Right hindlimb (tissue), 1 donor: ENCODE measurements around the gene PSMD13.

Experiments used
- DNase-seq: peaks from one replicate; pipeline ENCODE4 v3.0.0-alpha.2; 2018

Gene PSMD13

DNA sequence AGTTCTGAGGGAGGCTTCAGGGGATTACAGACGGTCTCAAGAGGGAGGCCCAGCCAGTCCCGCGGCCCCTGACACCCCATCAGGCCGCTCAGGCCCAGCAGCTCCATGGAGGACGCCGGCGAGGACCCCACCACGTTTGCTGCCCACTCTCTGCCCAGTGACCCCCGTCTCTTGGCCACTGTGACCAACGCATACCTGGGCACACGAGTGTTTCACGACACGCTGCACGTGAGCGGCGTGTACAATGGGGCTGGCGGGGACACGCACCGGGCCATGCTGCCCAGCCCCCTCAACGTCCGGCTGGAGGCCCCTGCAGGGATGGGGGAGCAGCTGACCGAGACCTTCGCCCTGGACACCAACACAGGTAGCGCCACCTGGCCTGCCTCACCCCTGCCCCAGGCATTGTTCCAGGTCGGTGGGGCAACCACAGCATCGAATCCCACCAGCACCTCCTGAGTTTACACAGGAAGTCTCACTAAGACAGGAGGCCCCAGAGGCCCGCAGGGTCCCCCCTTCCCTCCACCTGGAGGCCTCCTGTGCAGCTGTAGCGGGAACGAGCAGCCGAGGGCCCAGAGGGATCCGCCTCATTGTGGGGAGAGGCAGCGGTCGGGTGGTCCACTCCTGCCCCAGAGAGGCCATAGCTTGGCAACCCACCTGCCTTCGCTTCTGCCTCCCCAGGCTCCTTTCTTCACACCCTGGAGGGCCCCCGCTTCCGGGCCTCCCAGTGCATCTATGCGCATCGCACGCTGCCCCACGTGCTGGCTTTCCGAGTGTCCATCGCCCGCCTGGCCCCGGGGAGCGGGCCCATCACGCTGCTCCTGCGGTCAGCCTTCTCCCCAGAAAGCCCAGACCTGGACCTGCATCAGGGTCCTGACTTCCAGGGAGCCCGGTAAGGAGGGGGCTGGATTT is 53.2 kb downstream of the PSMD13 start:
- no peak for DNase-seq

DNA sequence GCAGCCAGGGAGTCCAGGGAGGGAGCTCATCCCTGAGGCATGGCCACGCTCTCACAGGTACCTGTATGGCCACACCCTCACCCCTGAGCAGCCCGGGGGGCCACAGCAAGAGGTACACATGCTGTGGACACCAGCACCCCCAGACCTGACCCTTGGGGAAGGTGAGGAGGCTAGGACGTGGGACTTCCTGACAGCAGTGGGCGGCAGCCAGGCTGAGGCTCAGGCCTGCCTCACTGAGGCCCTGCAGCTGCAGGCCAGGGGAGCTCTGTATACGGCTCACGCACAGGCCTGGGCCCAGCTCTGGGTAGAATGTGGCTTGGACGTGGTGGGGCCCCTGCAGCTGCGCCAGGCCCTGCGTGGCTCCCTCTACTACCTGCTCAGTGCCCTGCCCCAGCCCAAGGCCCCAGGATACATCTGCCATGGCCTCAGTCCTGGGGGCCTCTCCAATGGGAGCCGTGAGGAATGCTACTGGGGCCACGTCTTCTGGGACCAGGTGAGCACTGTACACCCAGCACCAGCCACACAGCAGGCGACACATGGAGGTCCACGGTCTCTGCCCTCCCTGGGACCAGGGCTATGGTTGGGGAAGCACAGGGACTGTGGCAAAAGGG is 54.0 kb downstream of the PSMD13 start:
- DNase-seq = peak; percentile 14

DNA sequence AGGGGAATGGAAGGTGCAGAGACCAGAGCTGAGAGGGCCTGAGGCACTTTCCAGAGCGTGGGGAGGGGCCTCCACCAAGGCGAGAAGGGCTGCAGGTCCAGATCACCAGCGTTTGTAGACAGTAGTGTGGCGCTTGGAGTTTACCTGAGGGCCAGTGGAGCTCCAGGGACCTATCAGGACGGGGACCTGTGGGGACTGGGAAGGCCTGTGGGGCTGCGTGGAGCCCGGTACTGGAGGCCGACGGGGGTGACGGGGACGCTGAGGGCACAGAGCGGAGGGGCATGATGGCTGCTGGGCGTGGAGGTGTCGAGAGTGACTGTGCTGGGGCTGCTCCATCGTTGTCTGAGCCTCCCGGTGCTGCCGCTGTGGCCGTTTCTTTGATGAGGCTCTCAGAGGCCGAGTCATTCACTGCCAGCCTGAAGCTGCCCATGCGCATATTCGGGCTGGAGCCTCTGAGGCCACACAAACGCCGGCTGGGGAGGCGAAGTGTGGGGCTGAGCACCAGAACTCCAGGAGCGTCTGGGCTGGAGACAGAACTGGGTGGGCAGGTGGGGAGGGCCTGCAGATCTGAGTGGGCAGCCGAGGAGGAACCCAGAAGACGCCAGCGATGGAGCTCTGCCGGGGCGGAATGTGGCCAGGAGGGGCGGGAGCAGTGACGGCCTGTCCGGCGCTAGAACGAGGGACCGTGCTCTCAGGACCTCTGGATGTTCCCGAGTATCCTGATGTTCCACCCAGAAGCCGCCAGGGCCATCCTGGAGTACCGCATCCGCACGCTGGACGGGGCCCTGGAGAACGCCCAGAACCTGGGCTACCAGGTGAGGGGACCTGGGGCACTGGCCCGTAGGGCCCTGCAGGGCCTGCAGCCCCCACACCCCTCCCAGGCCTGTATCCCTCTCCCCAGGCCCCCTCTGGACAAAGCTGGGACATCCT is 54.8 kb downstream of the PSMD13 start:
- no peak for DNase-seq

DNA sequence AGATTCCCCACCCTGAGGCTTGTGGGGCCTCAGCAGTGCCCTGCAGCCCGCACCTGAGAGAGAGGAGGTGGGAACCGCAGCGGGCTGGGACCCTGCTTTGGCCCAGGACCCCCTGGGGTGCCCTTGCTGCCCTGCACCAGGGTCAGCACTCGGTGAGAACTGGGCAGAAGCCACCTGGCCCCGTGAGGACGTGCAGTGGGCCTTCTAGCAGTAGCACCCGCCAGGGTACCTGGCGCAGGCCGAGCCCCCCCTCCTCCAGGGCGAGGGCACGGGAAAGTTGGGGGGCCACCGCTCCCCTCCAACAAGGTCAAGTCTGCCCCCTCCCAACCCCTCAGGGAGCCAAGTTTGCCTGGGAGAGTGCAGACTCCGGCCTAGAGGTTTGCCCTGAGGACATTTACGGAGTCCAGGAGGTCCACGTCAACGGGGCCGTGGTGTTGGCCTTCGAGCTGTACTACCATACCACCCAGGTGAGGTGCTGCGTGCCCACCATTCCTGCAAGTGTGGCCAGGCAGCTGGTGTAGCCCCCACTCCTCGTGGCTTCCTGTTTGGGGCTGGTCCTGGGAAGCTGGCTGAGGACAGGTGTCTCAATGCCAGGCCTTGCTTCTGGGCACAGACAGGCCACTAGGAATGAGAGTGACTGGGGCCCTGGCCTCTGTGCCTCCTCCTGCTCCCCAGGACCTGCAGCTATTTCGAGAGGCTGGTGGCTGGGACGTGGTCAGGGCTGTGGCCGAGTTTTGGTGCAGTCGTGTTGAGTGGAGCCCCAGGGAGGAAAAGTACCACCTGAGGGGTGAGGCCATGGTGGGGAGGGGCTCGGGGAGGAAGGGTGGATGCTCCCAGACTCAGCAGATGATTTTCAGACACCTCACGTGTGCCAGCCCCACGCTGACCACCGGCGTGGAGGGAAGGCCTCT is 55.7 kb downstream of the PSMD13 start:
- no peak for DNase-seq

- no peak for DNase-seq
Observed at GRCh38 chr11:293271-293851, 56.6 kb downstream of the PSMD13 start.

- no peak for DNase-seq
Observed at GRCh38 chr11:293852-294661, 57.3 kb downstream of the PSMD13 start.

DNA sequence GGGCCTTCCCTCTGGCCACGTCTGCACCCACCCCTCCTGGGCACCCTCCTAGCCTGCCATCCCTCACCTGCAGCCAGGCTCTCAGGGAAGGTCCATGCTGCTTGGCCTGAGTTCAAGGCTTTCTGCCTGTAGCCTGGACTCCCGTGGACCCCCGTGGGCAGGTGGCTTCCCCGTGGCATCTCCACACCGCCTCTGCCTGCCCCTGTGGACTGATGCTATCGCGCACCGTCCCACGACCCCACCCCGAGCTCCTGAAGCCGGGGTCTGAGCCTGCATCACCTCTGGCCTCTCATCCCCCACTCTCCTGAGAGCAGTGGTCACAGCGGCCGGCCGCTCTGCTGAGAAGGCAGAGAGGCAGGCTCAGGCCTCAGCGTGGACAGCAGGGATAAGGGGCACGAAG is 58.0 kb downstream of the PSMD13 start:
- DNase-seq = no peak

DNA sequence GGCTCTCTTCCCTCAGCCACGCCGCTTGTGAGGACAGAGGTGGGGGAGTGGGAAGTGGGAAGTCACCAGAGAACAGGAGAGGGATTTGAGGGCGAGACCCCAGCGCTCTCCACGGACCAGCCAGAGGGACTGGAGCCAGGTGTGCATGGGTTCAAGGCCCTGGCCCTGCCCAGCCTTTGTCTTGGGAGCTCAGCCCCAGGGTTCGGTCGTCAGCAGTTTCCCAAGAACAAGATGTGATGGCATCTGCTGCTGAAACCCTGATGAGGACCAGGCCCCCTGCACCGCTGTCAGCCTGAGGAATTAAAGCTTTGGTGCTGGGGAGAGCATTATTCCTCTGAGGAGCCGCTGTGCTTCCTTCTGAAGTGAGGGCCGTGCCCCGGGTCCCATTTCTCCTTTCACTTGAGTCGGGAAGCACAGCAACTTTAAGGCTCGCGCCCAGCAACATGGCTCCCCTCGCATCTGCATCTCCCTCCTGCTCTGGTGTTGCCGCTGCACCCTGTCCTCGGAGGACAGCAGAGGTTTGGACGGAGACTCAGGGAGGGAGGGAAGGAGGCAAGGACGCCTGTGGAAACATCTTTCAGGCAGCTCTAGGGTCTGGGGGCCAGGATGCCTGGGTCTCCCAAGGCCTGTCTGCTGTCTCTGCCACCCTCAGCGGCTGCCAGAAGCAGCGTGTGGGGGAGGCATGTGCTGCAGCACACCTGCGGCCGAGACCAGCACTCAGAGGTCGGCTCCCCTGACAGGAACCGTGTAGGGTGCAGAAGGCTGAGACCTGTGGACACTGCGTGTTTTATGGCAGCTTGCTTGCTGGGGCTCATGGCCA is 58.8 kb downstream of the PSMD13 start:
- no peak for DNase-seq

DNA sequence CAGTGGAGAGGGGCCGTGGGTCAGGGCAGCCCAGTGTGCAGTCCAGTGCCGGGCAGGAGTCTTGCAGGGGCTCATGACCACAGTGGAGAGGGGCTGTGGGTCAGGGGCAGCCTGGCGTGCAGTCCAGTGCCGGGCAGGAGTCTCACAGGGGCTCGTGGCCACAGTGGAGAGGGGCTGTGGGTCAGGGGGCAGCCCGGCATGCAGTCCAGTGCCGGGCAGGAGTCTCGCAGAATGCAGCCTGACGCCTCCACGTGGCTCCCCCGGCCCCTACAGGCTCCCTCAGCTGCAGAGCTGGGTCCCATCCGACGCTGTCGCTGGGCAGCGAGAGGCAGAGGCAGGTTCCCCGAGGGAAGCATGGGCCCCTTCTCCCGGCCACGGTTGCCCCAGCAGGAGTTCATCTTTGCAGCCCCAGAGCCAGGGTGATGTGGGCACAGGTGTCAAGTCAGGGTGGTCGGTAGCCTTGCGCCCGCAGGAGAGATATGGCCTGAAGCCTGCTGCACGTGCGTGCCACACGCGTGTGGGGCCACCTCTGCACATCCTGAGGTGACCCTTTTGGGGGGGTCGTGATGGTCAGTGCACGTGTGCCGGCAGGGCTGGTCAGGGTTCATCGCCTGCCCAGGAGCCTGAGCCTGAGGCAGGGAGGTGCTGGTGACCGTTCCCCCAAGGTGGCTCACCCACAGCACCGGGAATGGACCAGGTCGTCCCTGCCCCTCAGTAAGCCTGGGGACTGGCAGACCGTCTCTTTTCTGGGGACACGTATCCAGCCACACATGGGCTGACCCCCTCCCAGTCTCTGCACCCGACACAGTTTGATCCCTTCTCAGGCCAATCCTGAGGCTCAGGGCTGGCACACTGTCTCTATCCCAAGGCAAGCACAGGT is 59.6 kb downstream of the PSMD13 start:
- no peak for DNase-seq

GRCh38 chr11:297051-297585 is 60.3 kb downstream of the PSMD13 start:
- no peak for DNase-seq

DNA sequence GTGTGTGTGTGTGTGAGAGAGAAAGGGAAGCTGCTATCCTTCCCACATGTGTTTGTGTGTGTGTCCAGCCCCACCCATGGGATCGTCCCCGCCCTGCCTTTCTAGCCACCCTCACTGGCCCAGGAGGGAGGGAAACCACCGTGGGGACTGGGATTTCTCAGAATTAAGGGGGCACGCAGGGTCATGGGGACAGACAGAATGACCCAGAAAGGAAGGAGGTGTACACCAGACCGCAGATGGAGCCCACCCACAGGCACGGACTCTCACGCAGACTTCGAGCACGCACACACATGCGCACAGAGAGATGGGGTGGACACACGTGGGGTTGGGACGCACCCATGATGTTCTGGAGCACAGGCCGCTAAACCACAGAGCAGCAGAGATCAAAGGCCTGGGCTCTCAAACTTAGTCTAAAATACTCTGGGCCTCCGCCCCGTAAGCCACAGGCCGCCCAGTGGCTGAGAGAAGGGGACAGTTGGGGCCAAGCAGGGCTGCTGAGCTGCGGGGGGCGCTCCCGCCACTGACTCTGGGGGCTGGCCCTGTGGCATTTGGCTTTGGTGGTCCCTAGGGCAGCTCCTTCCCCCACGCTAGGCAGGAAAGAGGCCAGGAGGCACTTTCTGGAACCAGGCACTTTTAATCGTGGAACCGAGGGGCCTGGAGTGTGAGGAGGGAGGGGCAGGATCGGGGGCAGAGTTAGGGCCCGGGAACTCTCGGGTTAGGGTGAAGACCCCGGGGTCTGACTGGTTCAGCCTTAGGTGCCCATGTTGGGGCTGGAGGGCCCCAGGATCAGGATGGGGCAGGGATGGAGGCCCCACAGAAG is 61.0 kb downstream of the PSMD13 start:
- DNase-seq = peak; percentile 65

- peak; percentile 18 for DNase-seq
Observed at GRCh38 chr11:298406-299065, 61.8 kb downstream of the PSMD13 start.

- DNase-seq = peak; percentile 27
Observed at GRCh38 chr11:299081-299891, 62.5 kb downstream of the PSMD13 start, which contains the start of gene IFITM5. TSS of gene IFITM5 (minus strand) at chr11:299526. CDS start at chr11:299490, 36 bp downstream.

DNA sequence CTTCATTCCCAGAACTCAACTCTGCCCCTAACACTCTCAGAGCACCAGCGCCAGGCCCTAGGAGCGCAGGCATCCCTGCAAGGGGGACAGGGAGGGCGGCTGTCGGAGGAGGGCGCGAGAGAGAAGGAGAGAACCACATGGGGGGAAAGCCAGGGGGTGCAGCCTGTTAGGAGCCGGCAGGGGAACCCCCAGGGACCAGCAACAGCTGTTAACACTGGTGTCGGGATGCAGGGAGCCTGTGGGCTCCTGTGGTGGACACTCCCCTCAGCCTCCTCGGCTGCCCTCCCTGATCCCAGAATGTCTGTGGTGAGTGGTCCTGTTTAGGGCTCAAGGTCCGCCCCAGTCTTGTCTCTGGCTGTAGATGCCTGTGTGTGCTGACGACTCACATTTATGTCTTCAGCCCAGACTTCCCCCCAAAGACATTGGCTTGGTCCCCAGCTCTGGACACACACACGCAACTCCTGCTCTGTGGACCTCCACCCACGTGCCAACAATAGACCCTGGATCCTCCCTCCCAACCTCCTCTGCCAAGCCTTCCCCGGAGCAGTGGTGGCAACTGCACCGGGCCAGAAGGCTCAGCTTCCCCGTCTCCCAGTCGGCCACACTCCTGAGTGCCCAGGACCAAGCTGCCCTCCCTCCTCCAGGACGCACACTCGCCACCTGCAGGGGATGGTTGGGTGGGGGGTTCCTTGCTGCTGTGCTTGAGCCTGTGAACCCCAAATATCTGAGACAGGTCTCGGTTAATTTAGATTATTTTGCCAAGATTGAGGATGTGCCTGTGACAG is 63.4 kb downstream of the PSMD13 start:
- peak; percentile 63 for DNase-seq
